IMR-90 (cell line): Measurements from ENCODE around the gene PROZ. TPM values are rescaled to one million over a fixed set of nuclear protein-coding genes. Genes with fewer than 3 reads are reported as not detected.

Experiments used
- ATAC-seq: fragments of 200-7000 bp; cut with Tn5 transposase; 2 replicates; pipeline ENCODE4 v1.9.1; 2020; ENCODE audit warnings: low read depth, mild to moderate bottlenecking, moderate library complexity
- BruUV-seq: library from RNA; stranded (reverse); fragments of 400-500 nt; replicated peaks from 2 replicates; lab custom pipeline; 2021; lab: Mats Ljungman, UMichigan
- CTCF ChIA-PET: fragments of 300-600 bp; formaldehyde crosslinking; extraction: SDS; loops from one replicate; lab custom pipeline; 2021; ENCODE audit warnings: antibody characterized with exemption; lab: Yijun Ruan, JAX
- POLR2A ChIA-PET: fragments of 300-600 bp; sonication (Branson Sonifier 250); formaldehyde crosslinking; loops from one replicate; lab custom pipeline; 2022; ENCODE audit warnings: antibody characterized with exemption; ENCODE audit not compliant: unreplicated experiment; lab: Charles Lee
- DNase-seq: peaks from one replicate; pipeline ENCODE4 v3.0.0; 2013
- H2AFZ ChIP-seq: replicated peaks from 2 replicates; pipeline ENCODE3; 2013; ENCODE audit warnings: low read length, mild to moderate bottlenecking; ENCODE audit not compliant: poor library complexity
- H2AK5ac ChIP-seq: 2 replicates; pipeline ENCODE4 v1.6.1; 2013; ENCODE audit warnings: low read depth, low read length, inconsistent platforms
- H2AK9ac ChIP-seq: replicated peaks from 2 replicates; pipeline ENCODE3; 2013; ENCODE audit warnings: mild to moderate bottlenecking, low read depth, low read length, moderate library complexity; ENCODE audit not compliant: poor library complexity
- H2BK120ac ChIP-seq: 2 replicates; pipeline ENCODE4 v1.6.1; 2013; ENCODE audit warnings: low read depth, low read length, inconsistent platforms
- H2BK15ac ChIP-seq: 3 replicates; pipeline ENCODE4 v1.6.1; 2013; ENCODE audit warnings: low read depth, low read length, inconsistent platforms
- H2BK20ac ChIP-seq: 2 replicates; pipeline ENCODE4 v1.6.1; 2013; ENCODE audit warnings: low read depth, mild to moderate bottlenecking, inconsistent platforms, low read length, moderate library complexity
- H2BK5ac ChIP-seq: 2 replicates; pipeline ENCODE4 v1.6.1; 2013; ENCODE audit warnings: mild to moderate bottlenecking, low read depth, low read length, inconsistent platforms; ENCODE audit not compliant: poor library complexity, severe bottlenecking
- H3K14ac ChIP-seq: replicated peaks from 2 replicates; pipeline ENCODE4 v1.6.1; 2013; ENCODE audit warnings: low read depth, low read length, inconsistent platforms
- H3K18ac ChIP-seq: 2 replicates; pipeline ENCODE4 v1.6.1; 2013; ENCODE audit warnings: low read depth, low read length, control low read depth
- H3K23ac ChIP-seq: 2 replicates; pipeline ENCODE4 v1.6.1; 2013; ENCODE audit warnings: low read depth, low read length, inconsistent platforms
- H3K27ac ChIP-seq: 2 replicates; pipeline ENCODE4 v1.5.1; 2013; ENCODE audit warnings: mild to moderate bottlenecking, control low read depth, low read length; ENCODE audit not compliant: insufficient read depth
- H3K27me3 ChIP-seq: 2 replicates; pipeline ENCODE4 v1.6.1; 2013; ENCODE audit warnings: low read length; ENCODE audit not compliant: control insufficient read depth, insufficient read depth
- H3K36me3 ChIP-seq: 2 replicates; pipeline ENCODE4 v1.6.1; 2013; ENCODE audit warnings: low read length, mixed read lengths; ENCODE audit not compliant: control insufficient read depth, insufficient read depth
- H3K4ac ChIP-seq: 2 replicates; pipeline ENCODE4 v1.6.1; 2013; ENCODE audit warnings: low read depth, low read length, inconsistent platforms
- H3K4me1 ChIP-seq: 2 replicates; pipeline ENCODE4 v1.6.1; 2013; ENCODE audit warnings: low read length, mixed read lengths; ENCODE audit not compliant: control insufficient read depth, insufficient read depth
- H3K4me2 ChIP-seq: 2 replicates; pipeline ENCODE4 v1.6.1; 2013; ENCODE audit warnings: low read depth, mild to moderate bottlenecking, control low read depth, low read length, moderate library complexity
- H3K4me3 ChIP-seq: 2 replicates; pipeline ENCODE4 v1.5.1; 2013; ENCODE audit warnings: low read depth, mild to moderate bottlenecking, control low read depth, low read length, moderate library complexity; ENCODE audit not compliant: insufficient read depth
- H3K56ac ChIP-seq: 2 replicates; pipeline ENCODE4 v1.6.1; 2013; ENCODE audit warnings: low read length, inconsistent platforms; ENCODE audit not compliant: insufficient read depth; ENCODE audit errors: extremely low read depth
- H3K79me1 ChIP-seq, 2 experiments: 2 replicates each; pipeline ENCODE4 v1.6.1; 2013; ENCODE audit warnings: low read length in 2 of 2, inconsistent platforms in 1 of 2, low read depth in 1 of 2
- H3K9ac ChIP-seq: 2 replicates; pipeline ENCODE4 v1.6.1; 2013; ENCODE audit warnings: low read depth, low read length, control low read depth
- H3K9me1 ChIP-seq: 2 replicates; pipeline ENCODE4 v1.6.1; 2013; ENCODE audit warnings: low read length, inconsistent platforms; ENCODE audit not compliant: insufficient read depth
- H3K9me3 ChIP-seq: 2 replicates; pipeline ENCODE4 v1.6.1; 2013; ENCODE audit warnings: low read length; ENCODE audit not compliant: control insufficient read depth, insufficient read depth
- H4K20me1 ChIP-seq: 2 replicates; pipeline ENCODE4 v1.6.1; 2013; ENCODE audit warnings: low read length, inconsistent platforms; ENCODE audit not compliant: insufficient read depth
- H4K5ac ChIP-seq: 2 replicates; pipeline ENCODE4 v1.6.1; 2013; ENCODE audit warnings: mild to moderate bottlenecking, low read depth, low read length, control low read depth
- H4K8ac ChIP-seq, 2 experiments: 2 replicates each; pipeline ENCODE4 v1.6.1; 2013; ENCODE audit warnings: low read depth in 2 of 2, low read length in 2 of 2, control low read depth in 1 of 2, inconsistent platforms in 1 of 2
- H4K91ac ChIP-seq: 2 replicates; pipeline ENCODE4 v1.6.1; 2013; ENCODE audit warnings: low read depth, low read length, inconsistent platforms; ENCODE audit not compliant: insufficient read depth
- BHLHE40 ChIP-seq: fragments of 150-350 bp; IDR thresholded peaks from 2 replicates; pipeline ENCODE4 v1.6.1; 2016; ENCODE audit warnings: mild to moderate bottlenecking, low read depth, low read length
- CEBPB ChIP-seq: IDR thresholded peaks from 2 replicates; pipeline ENCODE4 v1.6.1; 2012; ENCODE audit warnings: low read depth, low read length, improper control_type of control experiment
- CHD1 ChIP-seq: IDR thresholded peaks from 2 replicates; pipeline ENCODE4 v1.6.1; 2012; ENCODE audit warnings: low read depth, low read length, improper control_type of control experiment
- CTCF ChIP-seq: conservative IDR thresholded peaks from 2 replicates; pipeline ENCODE4 v1.5.1; 2012; ENCODE audit warnings: mild to moderate bottlenecking, low read depth, low read length, improper control_type of control experiment
- ELK1 ChIP-seq: fragments of 150-350 bp; IDR thresholded peaks from 2 replicates; pipeline ENCODE4 v1.6.1; 2016; ENCODE audit warnings: low read depth, mild to moderate bottlenecking, low read length, moderate library complexity, borderline replicate concordance
- FOS ChIP-seq: fragments of 150-350 bp; IDR thresholded peaks from 2 replicates; pipeline ENCODE4 v1.6.1; 2016; ENCODE audit warnings: low read depth, low read length
- MAFK ChIP-seq: IDR thresholded peaks from 2 replicates; pipeline ENCODE4 v1.6.1; 2012; ENCODE audit warnings: low read depth, low read length, improper control_type of control experiment
- MAZ ChIP-seq: IDR thresholded peaks from 2 replicates; pipeline ENCODE4 v1.6.1; 2012; ENCODE audit warnings: low read depth, mild to moderate bottlenecking, low read length, improper control_type of control experiment, moderate library complexity, borderline replicate concordance
- MXI1 ChIP-seq: IDR thresholded peaks from 2 replicates; pipeline ENCODE4 v1.6.1; 2012; ENCODE audit warnings: low read depth, mild to moderate bottlenecking, low read length, moderate library complexity, borderline replicate concordance
- NFE2L2 ChIP-seq: fragments of 150-350 bp; IDR thresholded peaks from 2 replicates; pipeline ENCODE4 v1.6.1; 2016; ENCODE audit warnings: low read depth, mild to moderate bottlenecking, low read length
- RAD21 ChIP-seq: IDR thresholded peaks from 2 replicates; pipeline ENCODE4 v1.6.1; 2012; ENCODE audit warnings: low read length, improper control_type of control experiment
- RCOR1 ChIP-seq: IDR thresholded peaks from 2 replicates; pipeline ENCODE4 v1.6.1; 2012; ENCODE audit warnings: mild to moderate bottlenecking, low read length, improper control_type of control experiment; ENCODE audit not compliant: insufficient replicate concordance
- SMC3 ChIP-seq: fragments of 150-350 bp; IDR thresholded peaks from 2 replicates; pipeline ENCODE4 v1.6.1; 2016; ENCODE audit warnings: low read depth, mild to moderate bottlenecking, antibody characterized with exemption, low read length, moderate library complexity
- USF2 ChIP-seq: fragments of 150-350 bp; IDR thresholded peaks from 2 replicates; pipeline ENCODE4 v1.6.1; 2017; ENCODE audit warnings: mild to moderate bottlenecking, antibody characterized with exemption, low read length, low read depth
- whole genome bisulfite sequencing, 2 experiments: methylation state at CpG; one replicate each; pipeline versions ENCODE4 v1.1.5 to v1.1.7; 2013; ENCODE audit warnings: missing lambda C conversion rate in 2 of 2; ENCODE audit not compliant: insufficient read length in 1 of 2; ENCODE audit errors: extremely low coverage in 2 of 2; 5-methylcytosine and 5-hydroxymethylcytosine counted together
- dilution Hi-C: fragments of 300-500 bp; cut with HindIII; formaldehyde crosslinking; loops from one replicate; pipeline ENCODE4 v1.14.3; 2018; ENCODE audit warnings: low sequenced_read_pairs; ENCODE audit not compliant: unreplicated experiment
- in situ Hi-C: fragments of 300-500 bp; cut with MboI; formaldehyde crosslinking; loops from 3 replicates; pipeline ENCODE4 v1.14.3; 2019; ENCODE audit warnings: low sequenced_read_pairs, inconsistent platforms, mixed read lengths
- intact Hi-C: fragments of 100-400 bp; cut with micrococcal nuclease; formaldehyde crosslinking; loops from 2 replicates; pipeline ENCODE4 v1.10.0; 2022
- polyA plus RNA-seq, 3 experiments: library from polyadenylated mRNA; depleted of rRNA; stranded (reverse); fragments of >200 nt; gene quantifications; 2 replicates each; pipeline ENCODE4 v1.2.3, GENCODE V29; 2012; ENCODE audit warnings: low replicate concordance in 1 of 3
- total RNA-seq: library from RNA; depleted of rRNA; stranded (reverse); fragments of >200 nt; gene quantifications from 2 replicates; pipeline ENCODE4 v1.2.3, GENCODE V29; 2012

PROZ gene
- total and polyA plus RNA-seq, 2 of the 4 experiments (the other 2 are of a cell fraction) = not detected

- POLR2A ChIA-PET = no interaction called here
- Histone ChIP-seq H3K79me1 (peaks cover under 1 to 36% of the 10 kb centered on the region in 2 experiments; a peak in 3 of 4 replicates), H2AK9ac (no peak overlapping the region), H3K4me1 (peaks cover 7% of the 10 kb centered on the region), H3K36me3 (peaks cover 47% of the 10 kb centered on the region), H2BK20ac (no peak overlapping the region), H3K4me3 (no peak overlapping the region), H3K9ac (no peak overlapping the region), H3K23ac (no peak overlapping the region), H3K27ac (no peak overlapping the region), H3K56ac (no peak overlapping the region), H4K20me1 (no peaks in the 10 kb centered on the region), H3K9me3 (0 out of 2 replicates have a peak, but pooled peaks cover 2% of the 10 kb centered on the region), H2AK5ac (no peak overlapping the region), H4K91ac (no peak overlapping the region), H4K5ac (no peak overlapping the region), H3K4me2 (no peak overlapping the region), H3K9me1 (peaks cover 16% of the 10 kb centered on the region), H3K18ac (no peak overlapping the region), H2BK120ac (no peak overlapping the region), H2BK5ac (no peak overlapping the region), H2BK15ac (no peak overlapping the region), H3K27me3 (no peaks in the 10 kb centered on the region), H3K14ac (no peak overlapping the region), H3K4ac (no peak overlapping the region), H2AFZ (no peak overlapping the region), H4K8ac (no peak overlapping the region)
- BruUV-seq = no TSS peak
- dilution Hi-C loops (no loop called here), intact Hi-C loops (no loop called here), in situ Hi-C loops (no loop called here)
- ATAC-seq (no peak), DNase-seq (no peak)
- CTCF ChIA-PET = no interaction called here
- WGBS, 2 experiments = 94% methylated on average over 18 of the region's 34 CpGs; no CpG with 5 or more reads in 1 of the 2 experiments
- TF ChIP-seq CHD1 (no peak), SMC3 (no peak), USF2 (no peak), MAZ (no peak), NFE2L2 (no peak), CEBPB (no peak), RCOR1 (no peak), MAFK (no peak), RAD21 (no peak), ELK1 (no peak), CTCF (no peak), MXI1 (no peak), FOS (no peak), BHLHE40 (no peak)
Observed at GRCh38 chr13:113171250-113172125, 13.0 kb downstream of the PROZ start.
